GM18858 (cell line): ENCODE measurements around the gene CNTNAP2.
"Not testable (repeated sequence)": the region's sequence is repeated elsewhere in the genome, so short reads cannot be mapped to it uniquely, and the experiment has no call there.

Experiments used
- ATAC-seq: cut with Tn5 transposase; IDR thresholded peaks from one replicate; pipeline ENCODE4 v1.9.1; 2021; ENCODE audit not compliant: unreplicated experiment

CNTNAP2 gene

GRCh38 chr7:146865696-146866095 lies 749.1 kb downstream of the CNTNAP2 start:
- no peak for ATAC-seq

- no peak for ATAC-seq
These were observed 758.1 kb downstream of the CNTNAP2 start for GRCh38 chr7:146874722-146875121.

GRCh38 chr7:146875237-146875785 lies 758.7 kb downstream of the CNTNAP2 start:
- no peak for ATAC-seq

- no peak for ATAC-seq
These were observed 759.4 kb downstream of the CNTNAP2 start for GRCh38 chr7:146875981-146876380.

GRCh38 chr7:146876411-146876810 lies 759.8 kb downstream of the CNTNAP2 start:
- ATAC-seq = no peak

- no peak for ATAC-seq
These were observed 762.3 kb downstream of the CNTNAP2 start for GRCh38 chr7:146878901-146879300.

GRCh38 chr7:146885231-146885630 lies 768.6 kb downstream of the CNTNAP2 start:
- no peak for ATAC-seq

GRCh38 chr7:146889806-146890555 lies 773.4 kb downstream of the CNTNAP2 start:
- ATAC-seq = no peak

GRCh38 chr7:146892151-146892550 lies 775.5 kb downstream of the CNTNAP2 start:
- ATAC-seq = no peak

GRCh38 chr7:146894927-146895326 lies 778.3 kb downstream of the CNTNAP2 start:
- no peak for ATAC-seq

GRCh38 chr7:146902266-146902665 lies 785.7 kb downstream of the CNTNAP2 start:
- ATAC-seq = no peak

GRCh38 chr7:146902728-146903127 lies 786.1 kb downstream of the CNTNAP2 start:
- no peak for ATAC-seq

GRCh38 chr7:146905746-146906145 lies 789.1 kb downstream of the CNTNAP2 start:
- not testable (repeated sequence) for ATAC-seq

- no peak for ATAC-seq
These were observed 806.2 kb downstream of the CNTNAP2 start for GRCh38 chr7:146922782-146923181.

- no peak for ATAC-seq
These were observed 810.2 kb downstream of the CNTNAP2 start for GRCh38 chr7:146926841-146927240.

- ATAC-seq = no peak
These were observed 821.2 kb downstream of the CNTNAP2 start for GRCh38 chr7:146937836-146938235.

GRCh38 chr7:146943483-146943882 lies 826.9 kb downstream of the CNTNAP2 start:
- no peak for ATAC-seq

GRCh38 chr7:146948703-146949102 lies 832.1 kb downstream of the CNTNAP2 start:
- no peak for ATAC-seq

GRCh38 chr7:146956321-146956720 lies 839.7 kb downstream of the CNTNAP2 start:
- no peak for ATAC-seq

- ATAC-seq = no peak
These were observed 840.3 kb downstream of the CNTNAP2 start for GRCh38 chr7:146956853-146957252.

GRCh38 chr7:146960773-146961391 lies 844.3 kb downstream of the CNTNAP2 start:
- no peak for ATAC-seq

GRCh38 chr7:146961617-146962016 lies 845.0 kb downstream of the CNTNAP2 start:
- ATAC-seq = no peak
